Upper lobe of right lung (tissue), 1 donor: ENCODE data around the gene ZP4. TPM values are rescaled to one million over a fixed set of nuclear protein-coding genes. Genes with fewer than 3 reads are reported as not detected.
"Not testable (repeated sequence)": the region's sequence is repeated elsewhere in the genome, so short reads cannot be mapped to it uniquely, and the experiment has no call there.

ENCODE experiments used
- ATAC-seq: fragments of 200-7000 bp; cut with Tn5 transposase; one replicate; pipeline ENCODE4 v1.9.1; 2020; ENCODE audit warnings: mild to moderate bottlenecking, moderate library complexity
- DNase-seq: peaks from one replicate; pipeline ENCODE4 v3.0.0-alpha.2; 2020
- H3K27ac ChIP-seq: fragments of 200-600 bp; one replicate; pipeline ENCODE4 v1.8.0; 2022
- H3K27me3 ChIP-seq: fragments of 200-600 bp; one replicate; pipeline ENCODE4 v1.8.0; 2022; ENCODE audit warnings: mild to moderate bottlenecking
- H3K36me3 ChIP-seq: fragments of 200-600 bp; one replicate; pipeline ENCODE4 v1.8.0; 2022
- H3K4me1 ChIP-seq: fragments of 200-600 bp; one replicate; pipeline ENCODE4 v1.8.0; 2022
- H3K4me3 ChIP-seq: fragments of 200-600 bp; one replicate; pipeline ENCODE4 v1.8.0; 2022; ENCODE audit warnings: mild to moderate bottlenecking
- H3K9me3 ChIP-seq: fragments of 200-600 bp; one replicate; pipeline ENCODE4 v1.8.0; 2022
- intact Hi-C: fragments of 100-400 bp; cut with DNase I; formaldehyde crosslinking; loops from one replicate; pipeline ENCODE4 v1.11.0; 2022
- total RNA-seq: library from RNA; stranded (reverse); fragmentation: NEBNext Ultra II Directional; extraction: Animal tissue kit (Norgen Biotek cat#: 25700); gene quantifications from one replicate; pipeline ENCODE4 v1.2.1, GENCODE V29; 2021
- TF ChIP-seq, protein P1 (sequence below): fragments of 200-600 bp; IDR thresholded peaks from one replicate; pipeline ENCODE4 v1.8.0; 2022; ENCODE audit warnings: antibody characterized with exemption
- donor health status: DM: no; HTN: yes; CAD: no; lungs with severe emphysema.

ZP4 gene
- total RNA-seq, 1 donor from 2014 or later, result not detected

- TF ChIP-seq, protein P1, sequence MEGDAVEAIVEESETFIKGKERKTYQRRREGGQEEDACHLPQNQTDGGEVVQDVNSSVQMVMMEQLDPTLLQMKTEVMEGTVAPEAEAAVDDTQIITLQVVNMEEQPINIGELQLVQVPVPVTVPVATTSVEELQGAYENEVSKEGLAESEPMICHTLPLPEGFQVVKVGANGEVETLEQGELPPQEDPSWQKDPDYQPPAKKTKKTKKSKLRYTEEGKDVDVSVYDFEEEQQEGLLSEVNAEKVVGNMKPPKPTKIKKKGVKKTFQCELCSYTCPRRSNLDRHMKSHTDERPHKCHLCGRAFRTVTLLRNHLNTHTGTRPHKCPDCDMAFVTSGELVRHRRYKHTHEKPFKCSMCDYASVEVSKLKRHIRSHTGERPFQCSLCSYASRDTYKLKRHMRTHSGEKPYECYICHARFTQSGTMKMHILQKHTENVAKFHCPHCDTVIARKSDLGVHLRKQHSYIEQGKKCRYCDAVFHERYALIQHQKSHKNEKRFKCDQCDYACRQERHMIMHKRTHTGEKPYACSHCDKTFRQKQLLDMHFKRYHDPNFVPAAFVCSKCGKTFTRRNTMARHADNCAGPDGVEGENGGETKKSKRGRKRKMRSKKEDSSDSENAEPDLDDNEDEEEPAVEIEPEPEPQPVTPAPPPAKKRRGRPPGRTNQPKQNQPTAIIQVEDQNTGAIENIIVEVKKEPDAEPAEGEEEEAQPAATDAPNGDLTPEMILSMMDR, result no peak
- DNase-seq (no peak), ATAC-seq (no peak)
- Histone ChIP-seq H3K36me3 (no peaks in the 10 kb centered on the region), H3K9me3 (no peaks in the 10 kb centered on the region), H3K27me3 (no peaks in the 10 kb centered on the region), H3K4me1 (no peaks in the 10 kb centered on the region), H3K27ac (no peak overlapping the region), H3K4me3 (no peak overlapping the region)
- intact Hi-C loops, result no loop called here
These were observed 33.3 kb downstream of the ZP4 start for GRCh38 chr1:237857455-237857854.

DNA sequence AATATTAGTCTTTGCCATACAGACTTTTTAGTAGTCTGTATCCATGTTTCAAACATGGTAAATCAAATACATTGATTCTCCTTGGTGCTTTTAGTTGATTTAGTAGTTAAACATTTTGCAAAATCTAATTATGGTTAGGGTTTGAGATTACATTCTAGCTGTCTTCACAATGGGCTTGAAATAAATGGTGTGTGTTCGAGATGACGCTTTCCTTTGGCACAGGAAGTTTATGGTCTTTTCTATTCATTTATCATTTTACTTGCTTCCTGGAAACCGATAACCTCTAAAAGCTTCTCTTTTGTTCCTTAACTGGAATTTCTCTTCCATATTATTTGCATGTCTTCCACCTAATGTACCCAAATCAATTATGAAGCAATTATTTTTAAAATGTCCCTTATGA, 38.4 kb downstream of the ZP4 start:
- Histone ChIP-seq H3K9me3 (no peaks in the 10 kb centered on the region), H3K4me1 (no peaks in the 10 kb centered on the region), H3K27ac (no peak overlapping the region), H3K36me3 (no peaks in the 10 kb centered on the region), H3K4me3 (no peak overlapping the region), H3K27me3 (no peaks in the 10 kb centered on the region)
- TF ChIP-seq, protein P1, result no peak
- no peak for ATAC-seq
- intact Hi-C loops, result no loop called here
- DNase-seq, result no peak

DNA sequence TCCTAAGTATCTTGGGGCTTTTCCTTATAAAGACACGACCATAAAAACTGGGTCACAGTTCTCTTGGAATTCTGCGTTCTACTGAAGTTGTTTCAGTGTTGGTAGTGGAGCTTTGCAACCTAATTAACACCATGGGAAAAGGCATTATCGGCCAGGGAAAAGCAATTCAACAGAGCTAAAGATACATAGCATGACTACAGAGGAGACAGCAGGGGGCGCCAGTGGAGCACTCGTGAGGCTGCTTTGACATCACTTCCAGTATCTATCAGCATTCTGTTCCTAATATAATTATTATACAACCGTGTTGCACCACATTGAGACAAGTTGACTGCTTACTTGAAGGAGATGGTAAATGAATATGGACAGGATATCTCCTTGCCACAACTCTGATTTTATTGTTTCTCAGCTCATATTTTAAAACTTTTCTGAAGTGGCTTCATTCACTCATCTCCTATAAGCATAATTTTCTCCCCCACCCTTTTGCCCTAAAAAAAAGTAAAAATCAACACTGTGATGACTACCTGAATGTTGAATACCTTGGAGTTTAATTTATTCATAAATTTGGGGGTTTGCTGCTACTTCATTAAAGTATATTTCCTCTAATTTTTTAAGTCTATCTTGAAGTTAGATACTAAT, 39.4 kb downstream of the ZP4 start:
- ATAC-seq (peak; percentile 60), DNase-seq (no peak)
- Histone ChIP-seq H3K27me3 (no peaks in the 10 kb centered on the region), H3K4me1 (no peaks in the 10 kb centered on the region), H3K4me3 (no peak overlapping the region), H3K9me3 (no peaks in the 10 kb centered on the region), H3K36me3 (no peaks in the 10 kb centered on the region), H3K27ac (no peak overlapping the region)
- intact Hi-C loops, result no loop called here
- TF ChIP-seq, protein P1, result peak; percentile 47

GRCh38 chr1:237843516-237843915, 47.2 kb downstream of the ZP4 start:
- H3K27me3 ChIP-seq, H3K27ac ChIP-seq, H3K9me3 ChIP-seq, intact Hi-C loops, ATAC-seq, H3K4me3 ChIP-seq, DNase-seq, H3K4me1 ChIP-seq, H3K36me3 ChIP-seq: not testable (repeated sequence)

- no peak for DNase-seq
- no peaks in the 10 kb centered on the region for H3K27me3 ChIP-seq
- H3K4me1 ChIP-seq, result no peaks in the 10 kb centered on the region
- no peak overlapping the region for H3K27ac ChIP-seq
- intact Hi-C loops, result no loop called here
- no peaks in the 10 kb centered on the region for H3K36me3 ChIP-seq
- TF ChIP-seq, protein P1, result no peak
- H3K4me3 ChIP-seq, result no peak overlapping the region
- no peak for ATAC-seq
- no peaks in the 10 kb centered on the region for H3K9me3 ChIP-seq
These were observed 49.2 kb downstream of the ZP4 start for GRCh38 chr1:237841485-237841884.

GRCh38 chr1:237838904-237839534, 51.7 kb downstream of the ZP4 start:
- peak; percentile 35 for ATAC-seq

More at GRCh38 chr1:237838904-237839534, 51.7 kb downstream of the ZP4 start:
- H3K9me3 ChIP-seq, result no peaks in the 10 kb centered on the region
- no peaks in the 10 kb centered on the region for H3K27me3 ChIP-seq
- TF ChIP-seq, protein P1, result no peak
- intact Hi-C loops, result no loop called here
- H3K4me3 ChIP-seq, result no peak overlapping the region
- H3K27ac ChIP-seq, result no peak overlapping the region
- H3K4me1 ChIP-seq, result no peaks in the 10 kb centered on the region
- DNase-seq, result no peak
- no peaks in the 10 kb centered on the region for H3K36me3 ChIP-seq
